ENCODE results near the gene COPZ2. TPM values are rescaled to one million over a fixed set of nuclear protein-coding genes. Genes with fewer than 3 reads are reported as not detected.

The COPZ2 gene
- polyA plus RNA-seq, 3 donors = 4.2 to 12.2 (median 6.9) TPM

DNA sequence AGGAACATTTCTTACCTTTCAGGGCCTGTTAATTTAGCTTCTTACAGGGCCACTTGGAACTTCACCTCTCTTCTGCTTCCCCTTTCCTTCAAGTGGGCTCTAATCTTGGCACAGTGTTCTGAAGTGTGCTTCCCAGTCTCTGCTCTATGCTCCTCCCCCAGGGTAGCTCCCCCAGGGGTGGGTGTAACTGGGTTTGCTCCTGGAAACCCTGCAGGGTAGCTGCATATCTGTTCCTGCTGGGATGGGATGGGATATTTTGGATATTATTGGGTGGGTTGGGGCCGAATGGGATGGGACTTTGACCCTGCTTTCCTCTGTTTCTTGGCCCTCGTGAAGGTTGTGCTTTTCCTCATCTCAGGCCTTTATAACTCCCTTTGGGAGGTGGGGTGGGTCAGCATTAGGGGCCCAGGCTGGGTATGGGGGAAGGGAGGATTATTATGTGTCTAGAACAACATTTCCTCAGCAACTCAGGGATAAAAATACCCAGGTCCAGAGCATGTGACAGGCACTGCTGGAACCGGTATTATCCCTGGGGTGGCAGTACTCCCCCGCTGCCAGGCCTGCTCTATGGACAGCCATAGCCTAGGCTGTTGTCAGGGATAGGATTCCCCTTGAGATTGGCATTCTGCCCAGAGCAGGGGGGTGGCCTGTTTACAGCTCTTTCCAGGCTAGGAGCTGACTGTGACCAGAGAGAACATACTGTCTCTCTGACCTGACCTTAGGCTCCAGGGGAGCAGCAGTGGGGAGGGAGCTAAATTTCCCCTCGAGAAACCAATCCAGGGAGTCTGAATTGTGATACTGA is 15.6 kb upstream of the COPZ2 start:
- peak overlapping the region; percentile 3 to 82 (median 58) for H3K27ac Mint-ChIP-seq
- TF ChIP-seq, protein P1, sequence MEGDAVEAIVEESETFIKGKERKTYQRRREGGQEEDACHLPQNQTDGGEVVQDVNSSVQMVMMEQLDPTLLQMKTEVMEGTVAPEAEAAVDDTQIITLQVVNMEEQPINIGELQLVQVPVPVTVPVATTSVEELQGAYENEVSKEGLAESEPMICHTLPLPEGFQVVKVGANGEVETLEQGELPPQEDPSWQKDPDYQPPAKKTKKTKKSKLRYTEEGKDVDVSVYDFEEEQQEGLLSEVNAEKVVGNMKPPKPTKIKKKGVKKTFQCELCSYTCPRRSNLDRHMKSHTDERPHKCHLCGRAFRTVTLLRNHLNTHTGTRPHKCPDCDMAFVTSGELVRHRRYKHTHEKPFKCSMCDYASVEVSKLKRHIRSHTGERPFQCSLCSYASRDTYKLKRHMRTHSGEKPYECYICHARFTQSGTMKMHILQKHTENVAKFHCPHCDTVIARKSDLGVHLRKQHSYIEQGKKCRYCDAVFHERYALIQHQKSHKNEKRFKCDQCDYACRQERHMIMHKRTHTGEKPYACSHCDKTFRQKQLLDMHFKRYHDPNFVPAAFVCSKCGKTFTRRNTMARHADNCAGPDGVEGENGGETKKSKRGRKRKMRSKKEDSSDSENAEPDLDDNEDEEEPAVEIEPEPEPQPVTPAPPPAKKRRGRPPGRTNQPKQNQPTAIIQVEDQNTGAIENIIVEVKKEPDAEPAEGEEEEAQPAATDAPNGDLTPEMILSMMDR (IDR thresholded peaks at IDR 0.05) = no peak
- Histone ChIP-seq H2AFZ (ENCODE audit: insufficient read depth, low read depth, low read length, poor library complexity, severe bottlenecking) (no peak overlapping the region), H3K27ac (ENCODE audit: low read depth in 1 of 2, low read length in 2 of 2) (peak overlapping the region in 1 of 2 donors; percentile 55), H3K9me3 (replicated peaks in 1 of 2; ENCODE audit: control insufficient read depth in 1 of 2, insufficient read depth in 1 of 2, low read length in 2 of 2) (no peaks in the 10 kb centered on the region), H3K79me2 (ENCODE audit: insufficient read depth, low read length) (peaks cover 92% of the 10 kb centered on the region), H3K36me3 (replicated peaks in 1 of 2; ENCODE audit: control insufficient read depth in 1 of 2, insufficient read depth in 2 of 2, low read length in 2 of 2) (peaks cover 56 to 75% of the 10 kb centered on the region in 2 donors), H3K9ac (ENCODE audit: insufficient read depth, low read length, poor library complexity, severe bottlenecking) (no peak overlapping the region), H3K4me2 (replicated peaks; ENCODE audit: extremely low read depth, low read length, poor library complexity, severe bottlenecking) (no peak overlapping the region), H4K20me1 (ENCODE audit: insufficient read depth, low read length) (peaks cover 83% of the 10 kb centered on the region), H3K27me3 (ENCODE audit: control insufficient read depth in 2 of 2, insufficient read depth in 2 of 2, low read length in 2 of 2) (no peaks in the 10 kb centered on the region), H3K4me1 (ENCODE audit: control insufficient read depth in 1 of 2, insufficient read depth in 2 of 2, low read length in 2 of 2) (peaks cover 36 to 75% of the 10 kb centered on the region in 2 donors), H3K4me3 (replicated peaks in 1 of 3; ENCODE audit: low read depth in 2 of 3, low read length in 3 of 3) (no peak overlapping the region)
- no peak for DNase-seq
- H3K27me3 Mint-ChIP-seq (ENCODE audit: low read depth in 3 of 3) = no peaks in the 10 kb centered on the region
- H3K36me3 Mint-ChIP-seq = peaks cover 66 to 67% of the 10 kb centered on the region in 2 donors
- no peak overlapping the region for H3K4me3 Mint-ChIP-seq
- WGBS (ENCODE audit: insufficient coverage) = 85% methylated on average over 2 of the region's 5 CpGs
- peaks cover 0 to 2% (median 0%) of the 10 kb centered on the region in 7 donors for H3K9me3 Mint-ChIP-seq
- intact Hi-C loops (cut with micrococcal nuclease) = no loop called here
- H3K4me1 Mint-ChIP-seq = peaks cover 66% of the 10 kb centered on the region

DNA sequence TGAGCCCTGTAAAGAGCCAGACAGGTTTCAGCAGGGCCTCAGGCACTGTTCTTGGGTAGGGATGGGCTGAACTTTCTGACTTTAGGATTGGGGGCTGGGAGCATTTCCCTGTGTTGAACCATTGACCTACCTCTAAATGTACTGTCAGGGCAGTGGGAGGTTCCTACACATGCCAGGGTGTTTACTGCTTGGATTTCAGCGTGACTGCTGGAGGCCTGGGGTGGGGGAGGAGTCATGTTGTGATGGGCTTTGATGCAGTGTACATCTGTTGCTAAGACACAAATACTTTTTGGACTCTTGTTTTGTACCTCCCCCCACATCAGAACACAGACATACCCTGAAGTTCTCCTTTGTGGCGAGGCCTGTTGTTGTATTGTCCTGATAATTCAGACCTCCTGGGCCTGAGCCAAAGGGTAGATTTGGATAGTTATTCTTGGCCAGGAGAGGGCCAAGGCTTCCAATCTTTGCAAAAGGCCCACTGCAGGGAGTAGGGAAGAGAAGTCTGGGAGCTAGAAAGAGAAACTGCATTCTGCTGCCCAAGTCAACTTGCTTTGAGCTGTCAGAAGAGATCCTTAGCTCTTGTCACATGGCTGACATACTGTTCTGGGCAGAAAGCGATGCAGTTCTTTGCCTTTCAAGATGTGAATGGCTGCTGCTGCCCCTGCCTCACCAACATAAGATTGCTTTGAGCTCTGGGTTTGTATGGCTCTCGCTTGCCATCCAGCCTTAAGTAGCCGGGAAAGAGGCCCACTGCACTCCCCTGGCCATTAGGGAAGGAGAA is 14.3 kb upstream of the COPZ2 start:
- peak overlapping the region; percentile 48 to 83 (median 69) for H3K27ac Mint-ChIP-seq
- H3K9me3 Mint-ChIP-seq = peaks cover 0 to 2% (median 0%) of the 10 kb centered on the region in 7 donors
- no peak overlapping the region for H3K4me3 Mint-ChIP-seq
- 100% methylated on average over 1 of the region's 5 CpGs for whole genome bisulfite sequencing (ENCODE audit: insufficient coverage)
- Histone ChIP-seq H3K36me3 (replicated peaks in 1 of 2; ENCODE audit: control insufficient read depth in 1 of 2, insufficient read depth in 2 of 2, low read length in 2 of 2) (peaks cover 43 to 63% of the 10 kb centered on the region in 2 donors), H3K9me3 (replicated peaks in 1 of 2; ENCODE audit: control insufficient read depth in 1 of 2, insufficient read depth in 1 of 2, low read length in 2 of 2) (no peaks in the 10 kb centered on the region), H3K9ac (ENCODE audit: insufficient read depth, low read length, poor library complexity, severe bottlenecking) (no peak overlapping the region), H3K79me2 (ENCODE audit: insufficient read depth, low read length) (peaks cover 88% of the 10 kb centered on the region), H2AFZ (ENCODE audit: insufficient read depth, low read depth, low read length, poor library complexity, severe bottlenecking) (no peak overlapping the region), H3K27ac (ENCODE audit: low read depth in 1 of 2, low read length in 2 of 2) (peak overlapping the region in 1 of 2 donors; percentile 55), H3K4me2 (replicated peaks; ENCODE audit: extremely low read depth, low read length, poor library complexity, severe bottlenecking) (no peak overlapping the region), H4K20me1 (ENCODE audit: insufficient read depth, low read length) (peaks cover 74% of the 10 kb centered on the region), H3K4me3 (replicated peaks in 1 of 3; ENCODE audit: low read depth in 2 of 3, low read length in 3 of 3) (no peak overlapping the region), H3K4me1 (ENCODE audit: control insufficient read depth in 1 of 2, insufficient read depth in 2 of 2, low read length in 2 of 2) (peaks cover 42 to 82% of the 10 kb centered on the region in 2 donors), H3K27me3 (ENCODE audit: control insufficient read depth in 2 of 2, insufficient read depth in 2 of 2, low read length in 2 of 2) (no peaks in the 10 kb centered on the region)
- intact Hi-C loops (cut with micrococcal nuclease) = no loop called here
- peaks cover 72% of the 10 kb centered on the region for H3K4me1 Mint-ChIP-seq
- TF ChIP-seq, protein P1 (IDR thresholded peaks at IDR 0.05) = no peak
- peaks cover 0 to 3% (median 0%) of the 10 kb centered on the region in 3 donors for H3K27me3 Mint-ChIP-seq (ENCODE audit: low read depth in 3 of 3)
- DNase-seq = no peak
- peaks cover 54% of the 10 kb centered on the region in 2 donors for H3K36me3 Mint-ChIP-seq
